Esophagus muscularis mucosa (tissue), 3 donors: Measurements from ENCODE around the gene TRIM62.

Experiments used
- CTCF ChIP-seq, 3 experiments: fragments of 200-600 bp in 2 of 3; fragments of 450-650 bp in 1 of 3; sonication (generic) in 2 of 3; IDR thresholded peaks; one replicate each; pipeline ENCODE4 v1.5.1; 2017 to 2019; ENCODE audit warnings: antibody characterized with exemption in 3 of 3, mild to moderate bottlenecking in 2 of 3, moderate library complexity in 1 of 3
- POLR2AphosphoS5 ChIP-seq, 2 donors: sonication (generic); formaldehyde crosslinking; IDR thresholded peaks; one replicate each; pipeline ENCODE4 v1.6.1; 2017; ENCODE audit warnings: antibody characterized with exemption in 2 of 2

GRCh38 chr1:33165809-33166208, 16.0 kb downstream of the TRIM62 start:
- TF ChIP-seq POLR2AphosphoS5 (IDR thresholded peaks at IDR 0.05) (no peak), CTCF (IDR thresholded peaks at IDR 0.05) (no peak)
